Tibial nerve (tissue), 4 donors: ENCODE data around the gene HDAC11. TPM values are rescaled to one million over a fixed set of nuclear protein-coding genes. Genes with fewer than 3 reads are reported as not detected.
"Not testable (repeated sequence)": the region's sequence is repeated elsewhere in the genome, so short reads cannot be mapped to it uniquely, and the experiment has no call there.

ENCODE experiments used
- DNase-seq, 2 donors: peaks; one replicate each; pipeline ENCODE4 v3.0.0-alpha.2; 2019; ENCODE audit warnings: low spot score in 2 of 2
- H3K27ac ChIP-seq, 4 donors: fragments of 200-600 bp; sonication (generic) in 3 of 4; one replicate each; pipeline ENCODE4 v1.5.1; 2017 to 2019; ENCODE audit warnings: mild to moderate bottlenecking in 1 of 4
- H3K27me3 ChIP-seq, 2 donors: fragments of 200-600 bp; sonication (generic) in 1 of 2; one replicate each; pipeline versions ENCODE4 v1.5.1 to v1.6.0; 2017 to 2019
- H3K36me3 ChIP-seq, 3 donors: fragments of 200-600 bp; sonication (generic); one replicate each; pipeline ENCODE4 v1.5.1; 2018 to 2019
- H3K4me1 ChIP-seq, 4 donors: fragments of 200-600 bp; sonication (generic) in 3 of 4; one replicate each; pipeline ENCODE4 v1.5.1; 2017 to 2019
- H3K4me3 ChIP-seq, 4 donors: fragments of 200-600 bp; sonication (generic) in 3 of 4; one replicate each; pipeline ENCODE4 v1.5.1; 2017 to 2019; ENCODE audit warnings: mild to moderate bottlenecking in 1 of 4, moderate library complexity in 1 of 4
- H3K9me3 ChIP-seq, 4 donors: fragments of 200-600 bp; sonication (generic) in 3 of 4; one replicate each; pipeline ENCODE4 v1.5.1; 2017 to 2019
- EP300 ChIP-seq, 2 donors: sonication (generic); formaldehyde crosslinking; IDR thresholded peaks; one replicate each; pipeline ENCODE4 v1.6.1; 2017; ENCODE audit warnings: antibody characterized with exemption in 2 of 2, mild to moderate bottlenecking in 1 of 2
- POLR2A ChIP-seq, 2 donors: fragments of 450-650 bp; IDR thresholded peaks; one replicate each; pipeline ENCODE4 v1.6.1; 2017; ENCODE audit warnings: antibody characterized with exemption in 2 of 2, mild to moderate bottlenecking in 2 of 2, moderate library complexity in 2 of 2
- WGBS, 2 donors: methylation state at CpG; one replicate each; pipeline ENCODE4 v1.1.5; 2018; 5-methylcytosine and 5-hydroxymethylcytosine counted together
- total RNA-seq, 4 donors: library from RNA; depleted of rRNA; stranded (reverse); fragments of >200 nt; gene quantifications; one replicate each; pipeline ENCODE4 v1.1.0, GENCODE V29; 2016
- TF ChIP-seq, protein P1 (sequence below), 5 experiments: fragments of 200-600 bp in 3 of 5; fragments of 450-650 bp in 2 of 5; sonication (generic) in 3 of 5; IDR thresholded peaks; one replicate each; pipeline ENCODE4 v1.5.1; 2016 to 2019; ENCODE audit warnings: antibody characterized with exemption in 5 of 5, mild to moderate bottlenecking in 3 of 5, moderate library complexity in 2 of 5

HDAC11 gene
- total RNA-seq, 4 donors from 2014 or later = 20.9 to 25.1 (median 23.9) TPM

GRCh38 chr3:13440204-13440817, 39.8 kb upstream of the HDAC11 start:
- Histone ChIP-seq H3K36me3 (no peaks in the 10 kb centered on the region), H3K27ac (no peak overlapping the region), H3K27me3 (no peaks in the 10 kb centered on the region), H3K4me1 (no peaks in the 10 kb centered on the region), H3K4me3 (no peak overlapping the region), H3K9me3 (no peaks in the 10 kb centered on the region)
- no peak for DNase-seq
- TF ChIP-seq POLR2A (IDR thresholded peaks at IDR 0.05) (no peak), EP300 (IDR thresholded peaks at IDR 0.05) (no peak)
- TF ChIP-seq, protein P1, sequence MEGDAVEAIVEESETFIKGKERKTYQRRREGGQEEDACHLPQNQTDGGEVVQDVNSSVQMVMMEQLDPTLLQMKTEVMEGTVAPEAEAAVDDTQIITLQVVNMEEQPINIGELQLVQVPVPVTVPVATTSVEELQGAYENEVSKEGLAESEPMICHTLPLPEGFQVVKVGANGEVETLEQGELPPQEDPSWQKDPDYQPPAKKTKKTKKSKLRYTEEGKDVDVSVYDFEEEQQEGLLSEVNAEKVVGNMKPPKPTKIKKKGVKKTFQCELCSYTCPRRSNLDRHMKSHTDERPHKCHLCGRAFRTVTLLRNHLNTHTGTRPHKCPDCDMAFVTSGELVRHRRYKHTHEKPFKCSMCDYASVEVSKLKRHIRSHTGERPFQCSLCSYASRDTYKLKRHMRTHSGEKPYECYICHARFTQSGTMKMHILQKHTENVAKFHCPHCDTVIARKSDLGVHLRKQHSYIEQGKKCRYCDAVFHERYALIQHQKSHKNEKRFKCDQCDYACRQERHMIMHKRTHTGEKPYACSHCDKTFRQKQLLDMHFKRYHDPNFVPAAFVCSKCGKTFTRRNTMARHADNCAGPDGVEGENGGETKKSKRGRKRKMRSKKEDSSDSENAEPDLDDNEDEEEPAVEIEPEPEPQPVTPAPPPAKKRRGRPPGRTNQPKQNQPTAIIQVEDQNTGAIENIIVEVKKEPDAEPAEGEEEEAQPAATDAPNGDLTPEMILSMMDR (IDR thresholded peaks at IDR 0.05) = no peak
- 67 to 78% methylated on average over 4 of the region's 4 CpGs for WGBS, 2 donors

DNA sequence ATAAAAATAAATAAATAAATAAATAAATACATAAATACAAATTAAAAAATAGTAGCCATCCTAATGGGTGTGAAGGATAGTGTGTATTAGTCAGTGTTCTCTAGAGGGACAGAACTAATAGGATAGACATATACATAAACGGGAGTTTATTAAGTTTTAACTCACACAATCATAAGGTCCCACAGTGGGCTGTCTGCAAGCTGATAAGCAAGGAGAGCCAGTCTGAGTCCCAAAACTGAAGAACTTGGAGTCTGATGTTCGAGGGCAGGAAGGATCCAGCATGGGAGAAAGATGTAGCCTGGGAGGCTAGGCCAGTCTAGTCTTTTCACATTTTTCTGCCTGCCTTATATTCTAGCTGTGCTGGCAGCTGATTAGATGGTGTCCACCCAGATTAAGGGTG, 37.2 kb upstream of the HDAC11 start:
- H3K9me3 ChIP-seq, H3K36me3 ChIP-seq, H3K4me1 ChIP-seq, H3K4me3 ChIP-seq, DNase-seq, H3K27me3 ChIP-seq, H3K27ac ChIP-seq: not testable (repeated sequence)
- 84 to 95% methylated on average over 2 of the region's 2 CpGs for WGBS, 2 donors

- 1 to 3% methylated on average over 5 to 7 of the region's 7 CpGs for WGBS, 2 donors
- H3K4me3 ChIP-seq = peak overlapping the region; percentile 36 to 60 (median 54)
Observed at GRCh38 chr3:13451301-13451673, 28.8 kb upstream of the HDAC11 start.

GRCh38 chr3:13452490-13453335, 27.4 kb upstream of the HDAC11 start:
- Histone ChIP-seq H3K36me3 (no peaks in the 10 kb centered on the region), H3K4me1 (peaks cover 0 to 11% (median 0%) of the 10 kb centered on the region in 4 donors), H3K27me3 (no peaks in the 10 kb centered on the region), H3K27ac (peak overlapping the region; percentile 79 to 93 (median 90)), H3K4me3 (peak overlapping the region; percentile 8 to 60 (median 54)), H3K9me3 (no peaks in the 10 kb centered on the region)
- DNase-seq = peak in 1 of 2 donors; percentile 71
- TF ChIP-seq, protein P1 (IDR thresholded peaks at IDR 0.05) = peak; percentile 61 to 75 (median 66)
- TF ChIP-seq EP300 (IDR thresholded peaks at IDR 0.05) = no peak
- WGBS, 2 donors = 10 to 12% methylated on average over 12 of the region's 12 CpGs

More at GRCh38 chr3:13451301-13451673, 28.8 kb upstream of the HDAC11 start:
- H3K27me3 ChIP-seq = no peaks in the 10 kb centered on the region
- H3K27ac ChIP-seq = peak overlapping the region in 2 of 4 donors; percentile 79 to 92
- no peaks in the 10 kb centered on the region for H3K9me3 ChIP-seq
- DNase-seq = peak in 1 of 2 donors; percentile 8
- TF ChIP-seq POLR2A (IDR thresholded peaks at IDR 0.05) (no peak), EP300 (IDR thresholded peaks at IDR 0.05) (no peak)
- TF ChIP-seq, protein P1 (IDR thresholded peaks at IDR 0.05) = no peak
- H3K36me3 ChIP-seq = no peaks in the 10 kb centered on the region
- H3K4me1 ChIP-seq = peaks cover 0 to 11% (median 0%) of the 10 kb centered on the region in 4 donors

GRCh38 chr3:13455644-13456043, 24.5 kb upstream of the HDAC11 start:
- H3K9me3 ChIP-seq = no peaks in the 10 kb centered on the region
- H3K4me3 ChIP-seq = no peak overlapping the region
- H3K27me3 ChIP-seq = no peaks in the 10 kb centered on the region
- 62 to 69% methylated on average over 6 of the region's 6 CpGs for WGBS, 2 donors
- TF ChIP-seq, protein P1 (IDR thresholded peaks at IDR 0.05) = no peak
- no peak for TF ChIP-seq EP300 (IDR thresholded peaks at IDR 0.05)
- TF ChIP-seq POLR2A (IDR thresholded peaks at IDR 0.05) = no peak
- DNase-seq = no peak
- no peaks in the 10 kb centered on the region for H3K36me3 ChIP-seq
- H3K4me1 ChIP-seq = peaks cover 0 to 11% (median 0%) of the 10 kb centered on the region in 4 donors
- H3K27ac ChIP-seq = no peak overlapping the region
